ENCODE data around the gene CSNK2A3. TPM values are rescaled to one million over a fixed set of nuclear protein-coding genes. Genes with fewer than 3 reads are reported as not detected.

The CSNK2A3 gene
- total and polyA plus RNA-seq, 10 donors, result 0.10 to 3.9 (median 1.4) TPM

- intact Hi-C loops (cut with DNase I; ENCODE audit: low total_unique reads), result no loop called here
- Histone ChIP-seq H3K27me3 (replicated peaks in 1 of 7) (no peaks in the 10 kb centered on the region), H3K36me3 (no peaks in the 10 kb centered on the region), H3K4me1 (peaks cover 0 to 21% (median 6%) of the 10 kb centered on the region in 6 donors), H3K27ac (no peak overlapping the region), H3K4me3 (no peak overlapping the region), H3K9me3 (no peaks in the 10 kb centered on the region)
- no peak for DNase-seq
- 75 to 85% (median 82%) methylated on average over 7 of the region's 7 CpGs for WGBS, 5 donors
- TF ChIP-seq CTCF (IDR thresholded peaks at IDR 0.05 in 8 of 11, conservative IDR thresholded peaks at IDR 0.05 in 3 of 11) (no peak), POLR2AphosphoS5 (IDR thresholded peaks at IDR 0.05) (no peak), POLR2A (IDR thresholded peaks at IDR 0.05) (no peak)
These were observed 5.5 kb downstream of the CSNK2A3 start for GRCh38 chr11:11347592-11347991.

GRCh38 chr11:11346303-11346702 is 6.7 kb downstream of the CSNK2A3 start:
- peaks cover 0 to 21% (median 6%) of the 10 kb centered on the region in 6 donors for H3K4me1 ChIP-seq
- no peaks in the 10 kb centered on the region for H3K27me3 ChIP-seq (replicated peaks in 1 of 7)
- intact Hi-C loops (cut with DNase I; ENCODE audit: low total_unique reads), result no loop called here
- H3K36me3 ChIP-seq, result no peaks in the 10 kb centered on the region
- no peaks in the 10 kb centered on the region for H3K9me3 ChIP-seq
- H3K27ac ChIP-seq, result no peak overlapping the region
- WGBS, 5 donors, result 68 to 83% (median 75%) methylated on average over 4 of the region's 4 CpGs
- H3K4me3 ChIP-seq, result no peak overlapping the region
- no peak for DNase-seq
- TF ChIP-seq POLR2AphosphoS5 (IDR thresholded peaks at IDR 0.05) (no peak), POLR2A (IDR thresholded peaks at IDR 0.05) (no peak), CTCF (IDR thresholded peaks at IDR 0.05 in 8 of 11, conservative IDR thresholded peaks at IDR 0.05 in 3 of 11) (no peak)

- Histone ChIP-seq H3K27me3 (replicated peaks in 1 of 7) (no peaks in the 10 kb centered on the region), H3K27ac (no peak overlapping the region), H3K4me1 (peaks cover 0 to 12% (median 6%) of the 10 kb centered on the region in 6 donors), H3K9me3 (no peaks in the 10 kb centered on the region), H3K4me3 (no peak overlapping the region), H3K36me3 (no peaks in the 10 kb centered on the region)
- 89 to 100% (median 90%) methylated on average over 1 of the region's 1 CpG for WGBS, 5 donors
- intact Hi-C loops (cut with DNase I; ENCODE audit: low total_unique reads), result no loop called here
- DNase-seq, result no peak
- no peak for TF ChIP-seq CTCF (IDR thresholded peaks at IDR 0.05 in 8 of 11, conservative IDR thresholded peaks at IDR 0.05 in 3 of 11)
- TF ChIP-seq POLR2AphosphoS5 (IDR thresholded peaks at IDR 0.05), result no peak
- TF ChIP-seq POLR2A (IDR thresholded peaks at IDR 0.05), result no peak
These were observed 8.0 kb downstream of the CSNK2A3 start for GRCh38 chr11:11345099-11345498.

GRCh38 chr11:11344045-11344444 is 9.0 kb downstream of the CSNK2A3 start:
- no peaks in the 10 kb centered on the region for H3K27me3 ChIP-seq (replicated peaks in 1 of 7)
- intact Hi-C loops (cut with DNase I; ENCODE audit: low total_unique reads), result no loop called here
- H3K4me3 ChIP-seq, result no peak overlapping the region
- DNase-seq, result no peak
- 49 to 62% (median 53%) methylated on average over 3 of the region's 3 CpGs for WGBS, 5 donors
- H3K4me1 ChIP-seq, result peaks cover 0 to 5% (median under 1%) of the 10 kb centered on the region in 6 donors
- no peak overlapping the region for H3K27ac ChIP-seq
- TF ChIP-seq POLR2A (IDR thresholded peaks at IDR 0.05), result no peak
- TF ChIP-seq POLR2AphosphoS5 (IDR thresholded peaks at IDR 0.05), result no peak
- no peak for TF ChIP-seq CTCF (IDR thresholded peaks at IDR 0.05 in 8 of 11, conservative IDR thresholded peaks at IDR 0.05 in 3 of 11)
- no peaks in the 10 kb centered on the region for H3K9me3 ChIP-seq
- H3K36me3 ChIP-seq, result no peaks in the 10 kb centered on the region

Measured in spleen (tissue), 11 donors.